BE2C (cell line): ENCODE data around the gene L1CAM.

Source experiments
- DNase-seq: peaks from one replicate; pipeline ENCODE4 v3.0.0-alpha.2; 2020
- H3K27me3 ChIP-seq: fragments of 250-450 bp; sonication (Bioruptor Pico); 2 replicates; pipeline ENCODE4 v1.5.1; 2020; ENCODE audit warnings: mild to moderate bottlenecking
- H3K36me3 ChIP-seq: fragments of 250-450 bp; sonication (Bioruptor Pico); 2 replicates; pipeline ENCODE4 v1.5.1; 2020; ENCODE audit warnings: mild to moderate bottlenecking
- H3K4me1 ChIP-seq: fragments of 250-450 bp; sonication (Bioruptor Pico); 2 replicates; pipeline ENCODE4 v1.5.1; 2020
- H3K4me3 ChIP-seq: 2 replicates; pipeline ENCODE4 v1.5.1; 2011; ENCODE audit warnings: low read depth, low read length
- H3K9me3 ChIP-seq: fragments of 250-450 bp; sonication (Bioruptor Pico); 2 replicates; pipeline ENCODE4 v1.5.1; 2020
- CTCF ChIP-seq: IDR thresholded peaks from 2 replicates; pipeline ENCODE4 v1.5.1; 2012; ENCODE audit warnings: mild to moderate bottlenecking, low read depth, low read length

L1CAM gene

GRCh38 chrX:153853180-153853901, 32.6 kb downstream of the L1CAM start:
- Histone ChIP-seq H3K9me3 (no peaks in the 10 kb centered on the region), H3K4me3 (no peak overlapping the region), H3K4me1 (peaks cover 3% of the 10 kb centered on the region), H3K27me3 (no peaks in the 10 kb centered on the region), H3K36me3 (no peaks in the 10 kb centered on the region)
- TF ChIP-seq CTCF = no peak
- peak; percentile 9 for DNase-seq

- H3K4me3 ChIP-seq = no peak overlapping the region
- no peak for TF ChIP-seq CTCF
- H3K9me3 ChIP-seq = no peaks in the 10 kb centered on the region
- DNase-seq = no peak
- no peaks in the 10 kb centered on the region for H3K36me3 ChIP-seq
- peaks cover 3% of the 10 kb centered on the region for H3K4me1 ChIP-seq
- H3K27me3 ChIP-seq = no peaks in the 10 kb centered on the region
Observed at GRCh38 chrX:153851981-153852380, 34.0 kb downstream of the L1CAM start.

GRCh38 chrX:153848325-153848724, 37.6 kb downstream of the L1CAM start:
- no peaks in the 10 kb centered on the region; the same call in 1 of the 2 replicates for H3K4me1 ChIP-seq
- no peaks in the 10 kb centered on the region for H3K27me3 ChIP-seq
- H3K4me3 ChIP-seq = no peak overlapping the region
- DNase-seq = no peak
- H3K9me3 ChIP-seq = no peaks in the 10 kb centered on the region
- no peaks in the 10 kb centered on the region for H3K36me3 ChIP-seq
- no peak for TF ChIP-seq CTCF

- no peak for DNase-seq
- H3K4me3 ChIP-seq = no peak overlapping the region
- no peak for TF ChIP-seq CTCF
- no peaks in the 10 kb centered on the region for H3K4me1 ChIP-seq
- H3K9me3 ChIP-seq = no peaks in the 10 kb centered on the region
- H3K27me3 ChIP-seq = no peaks in the 10 kb centered on the region
- no peaks in the 10 kb centered on the region for H3K36me3 ChIP-seq
Observed at GRCh38 chrX:153845842-153846241, 40.1 kb downstream of the L1CAM start.

- H3K36me3 ChIP-seq = no peaks in the 10 kb centered on the region
- no peak for DNase-seq
- H3K4me3 ChIP-seq = no peak overlapping the region
- no peaks in the 10 kb centered on the region for H3K27me3 ChIP-seq
- no peaks in the 10 kb centered on the region for H3K9me3 ChIP-seq
- TF ChIP-seq CTCF = no peak
- no peaks in the 10 kb centered on the region for H3K4me1 ChIP-seq
Observed at GRCh38 chrX:153845195-153845594, 40.8 kb downstream of the L1CAM start.

GRCh38 chrX:153844509-153845082, 41.4 kb downstream of the L1CAM start:
- TF ChIP-seq CTCF = no peak
- no peaks in the 10 kb centered on the region for H3K4me1 ChIP-seq

More at GRCh38 chrX:153844509-153845082, 41.4 kb downstream of the L1CAM start:
- Histone ChIP-seq H3K4me3 (no peak overlapping the region), H3K27me3 (no peaks in the 10 kb centered on the region), H3K36me3 (no peaks in the 10 kb centered on the region), H3K9me3 (no peaks in the 10 kb centered on the region)
- no peak for DNase-seq
